ENCODE measurements around the gene DHRSX. TPM values are rescaled to one million over a fixed set of nuclear protein-coding genes. Genes with fewer than 3 reads are reported as not detected.

Gene DHRSX
- total RNA-seq, 4 donors from 2014 or later, result 4.4 to 23.8 (median 11.3) TPM

DNA sequence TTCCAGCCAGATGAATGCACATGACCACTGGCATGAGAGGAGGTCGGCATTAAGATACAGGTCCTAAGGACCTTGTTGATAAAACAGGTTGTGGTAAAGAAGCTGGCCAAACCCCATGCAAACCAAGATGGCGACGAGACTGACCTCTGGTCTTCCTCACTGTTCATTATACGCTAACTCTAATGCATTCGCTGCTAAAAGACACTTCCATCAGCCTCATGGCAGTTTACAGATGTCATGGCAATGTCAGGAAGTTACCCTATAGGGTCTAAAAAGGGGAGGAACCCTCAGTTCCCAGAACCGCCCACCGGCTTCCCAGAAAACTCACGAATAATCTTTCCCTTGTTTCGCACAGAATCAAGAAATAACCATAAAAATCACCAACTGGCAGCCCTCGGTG lies 182.4 kb downstream of the DHRSX start:
- Histone ChIP-seq H3K9me3 (no peaks in the 10 kb centered on the region), H3K36me3 (no peaks in the 10 kb centered on the region), H3K4me3 (no peak overlapping the region), H3K4me1 (no peaks in the 10 kb centered on the region), H3K27ac (no peak overlapping the region), H3K27me3 (no peaks in the 10 kb centered on the region)
- intact Hi-C loops (cut with DNase I; ENCODE audit: low total_unique reads), result no loop called here
- no peak for DNase-seq
- no peak for TF ChIP-seq POLR2A (IDR thresholded peaks at IDR 0.05)
- TF ChIP-seq, protein P1, sequence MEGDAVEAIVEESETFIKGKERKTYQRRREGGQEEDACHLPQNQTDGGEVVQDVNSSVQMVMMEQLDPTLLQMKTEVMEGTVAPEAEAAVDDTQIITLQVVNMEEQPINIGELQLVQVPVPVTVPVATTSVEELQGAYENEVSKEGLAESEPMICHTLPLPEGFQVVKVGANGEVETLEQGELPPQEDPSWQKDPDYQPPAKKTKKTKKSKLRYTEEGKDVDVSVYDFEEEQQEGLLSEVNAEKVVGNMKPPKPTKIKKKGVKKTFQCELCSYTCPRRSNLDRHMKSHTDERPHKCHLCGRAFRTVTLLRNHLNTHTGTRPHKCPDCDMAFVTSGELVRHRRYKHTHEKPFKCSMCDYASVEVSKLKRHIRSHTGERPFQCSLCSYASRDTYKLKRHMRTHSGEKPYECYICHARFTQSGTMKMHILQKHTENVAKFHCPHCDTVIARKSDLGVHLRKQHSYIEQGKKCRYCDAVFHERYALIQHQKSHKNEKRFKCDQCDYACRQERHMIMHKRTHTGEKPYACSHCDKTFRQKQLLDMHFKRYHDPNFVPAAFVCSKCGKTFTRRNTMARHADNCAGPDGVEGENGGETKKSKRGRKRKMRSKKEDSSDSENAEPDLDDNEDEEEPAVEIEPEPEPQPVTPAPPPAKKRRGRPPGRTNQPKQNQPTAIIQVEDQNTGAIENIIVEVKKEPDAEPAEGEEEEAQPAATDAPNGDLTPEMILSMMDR (IDR thresholded peaks at IDR 0.05), result no peak

DNA sequence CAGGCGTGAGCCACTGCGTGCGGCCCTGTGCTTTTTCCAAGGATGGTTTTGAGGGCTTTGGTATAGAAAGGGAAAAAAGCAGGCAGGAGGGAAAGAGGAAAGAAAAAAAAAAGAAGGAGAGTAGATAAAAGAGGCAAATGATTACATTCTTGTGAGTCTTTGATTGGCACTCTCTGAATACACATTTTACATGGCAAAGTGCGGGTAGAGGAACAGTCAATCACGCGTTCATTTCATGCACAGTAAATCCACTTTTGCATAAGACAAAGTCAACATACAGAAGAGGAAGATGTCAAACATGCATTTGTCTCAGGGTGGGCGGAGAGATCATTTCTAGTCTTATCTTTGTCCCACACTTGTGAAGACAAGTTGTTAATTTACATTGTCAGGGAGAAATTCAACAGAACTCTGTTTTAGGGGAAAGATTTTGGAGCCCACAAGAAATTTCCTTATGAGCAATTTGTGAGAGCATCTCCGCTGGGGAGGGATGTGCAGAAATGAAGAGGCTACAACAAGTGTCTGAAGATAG lies 183.2 kb downstream of the DHRSX start:
- Histone ChIP-seq H3K4me3 (no peak overlapping the region), H3K27me3 (no peaks in the 10 kb centered on the region), H3K27ac (no peak overlapping the region), H3K36me3 (no peaks in the 10 kb centered on the region), H3K4me1 (no peaks in the 10 kb centered on the region), H3K9me3 (no peaks in the 10 kb centered on the region)
- intact Hi-C loops (cut with DNase I; ENCODE audit: low total_unique reads), result no loop called here
- no peak for DNase-seq
- TF ChIP-seq POLR2A (IDR thresholded peaks at IDR 0.05), result no peak
- TF ChIP-seq, protein P1 (IDR thresholded peaks at IDR 0.05), result no peak

DNA sequence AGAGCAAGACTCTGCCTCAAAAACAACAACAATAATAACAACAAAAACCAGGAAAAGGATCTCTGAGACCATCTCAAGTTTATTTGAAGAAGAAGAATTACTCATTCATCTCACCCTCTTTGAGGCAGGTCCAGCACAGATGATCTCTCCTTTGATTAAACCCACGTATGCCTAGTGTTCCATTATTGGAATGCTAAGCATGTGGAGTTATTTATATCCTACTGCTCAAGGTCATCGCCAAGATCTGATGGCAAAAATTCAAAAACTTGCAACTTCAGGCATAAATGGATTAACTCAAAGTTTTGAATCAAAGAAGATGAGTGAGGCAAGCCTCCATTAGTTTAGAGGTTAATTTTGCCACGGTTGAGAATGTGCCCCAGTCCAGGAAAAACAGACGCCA lies 184.2 kb downstream of the DHRSX start:
- TF ChIP-seq, protein P1 (IDR thresholded peaks at IDR 0.05), result no peak
- no peak for TF ChIP-seq POLR2A (IDR thresholded peaks at IDR 0.05)
- no peaks in the 10 kb centered on the region for H3K27me3 ChIP-seq
- intact Hi-C loops (cut with DNase I; ENCODE audit: low total_unique reads), result no loop called here
- H3K4me1 ChIP-seq, result no peaks in the 10 kb centered on the region
- H3K9me3 ChIP-seq, result no peaks in the 10 kb centered on the region
- no peaks in the 10 kb centered on the region for H3K36me3 ChIP-seq
- H3K27ac ChIP-seq, result no peak overlapping the region
- DNase-seq, result no peak
- H3K4me3 ChIP-seq, result no peak overlapping the region

DNA sequence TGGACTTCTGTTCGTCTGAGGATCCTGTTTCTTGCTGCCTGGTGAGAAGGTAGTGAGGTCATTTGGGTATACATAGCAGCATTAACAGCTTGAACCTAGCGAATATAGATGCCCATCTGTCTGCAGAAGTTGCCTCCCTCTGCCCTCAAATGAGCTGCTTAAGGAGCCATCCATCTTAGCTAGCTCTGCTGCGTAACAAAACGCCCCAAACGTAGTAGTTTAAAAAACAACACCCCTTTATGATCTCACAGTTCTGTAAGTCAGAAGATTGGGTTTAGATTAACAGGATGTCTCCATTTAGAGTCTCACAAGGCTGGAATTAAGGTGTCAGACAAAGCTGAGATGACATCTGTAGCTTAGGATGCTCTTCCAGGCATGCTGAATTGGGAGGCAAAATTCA lies 185.3 kb downstream of the DHRSX start:
- Histone ChIP-seq H3K36me3 (no peaks in the 10 kb centered on the region), H3K9me3 (no peaks in the 10 kb centered on the region), H3K4me3 (no peak overlapping the region), H3K27ac (no peak overlapping the region), H3K4me1 (no peaks in the 10 kb centered on the region), H3K27me3 (no peaks in the 10 kb centered on the region)
- DNase-seq, result no peak
- no peak for TF ChIP-seq POLR2A (IDR thresholded peaks at IDR 0.05)
- TF ChIP-seq, protein P1 (IDR thresholded peaks at IDR 0.05), result no peak
- intact Hi-C loops (cut with DNase I; ENCODE audit: low total_unique reads), result no loop called here

DNA sequence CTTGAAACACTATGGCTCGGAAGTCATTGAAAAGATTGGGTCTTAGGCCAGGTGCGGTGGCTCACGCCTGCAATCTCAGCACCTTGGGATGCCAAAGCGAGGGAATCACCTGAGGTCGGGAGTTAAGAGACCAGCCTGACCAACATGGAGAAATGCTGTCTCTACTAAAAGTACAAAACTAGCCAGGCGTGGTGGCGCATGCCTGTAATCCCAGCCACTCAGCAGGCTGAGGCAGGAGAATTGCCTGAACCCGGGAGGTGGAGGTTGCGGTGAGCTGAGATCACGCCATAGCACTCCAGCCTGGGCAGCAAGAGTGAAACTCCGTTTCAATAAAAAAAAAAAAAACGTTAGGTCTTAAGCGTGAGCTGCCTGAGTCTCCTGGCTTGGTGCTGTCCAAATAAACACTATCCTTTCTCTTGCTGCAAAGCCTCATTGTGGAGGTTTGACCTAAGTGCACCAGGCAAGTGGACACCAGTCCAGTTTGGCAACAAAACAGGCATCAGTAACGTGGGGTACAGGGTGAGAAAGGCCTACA lies 185.9 kb downstream of the DHRSX start:
- no peak for DNase-seq
- intact Hi-C loops (cut with DNase I; ENCODE audit: low total_unique reads), result no loop called here
- no peaks in the 10 kb centered on the region for H3K27me3 ChIP-seq

More for the DNA sequence above, 185.9 kb downstream of the DHRSX start:
- TF ChIP-seq, protein P1 (IDR thresholded peaks at IDR 0.05), result no peak
- no peak for TF ChIP-seq POLR2A (IDR thresholded peaks at IDR 0.05)
- Histone ChIP-seq H3K4me3 (no peak overlapping the region), H3K27ac (no peak overlapping the region), H3K4me1 (no peaks in the 10 kb centered on the region), H3K9me3 (no peaks in the 10 kb centered on the region), H3K36me3 (no peaks in the 10 kb centered on the region)
